ENCODE results near the gene TMEM117.
"Not testable (repeated sequence)": the region's sequence is repeated elsewhere in the genome, so short reads cannot be mapped to it uniquely, and the experiment has no call there.

TMEM117 gene

DNA sequence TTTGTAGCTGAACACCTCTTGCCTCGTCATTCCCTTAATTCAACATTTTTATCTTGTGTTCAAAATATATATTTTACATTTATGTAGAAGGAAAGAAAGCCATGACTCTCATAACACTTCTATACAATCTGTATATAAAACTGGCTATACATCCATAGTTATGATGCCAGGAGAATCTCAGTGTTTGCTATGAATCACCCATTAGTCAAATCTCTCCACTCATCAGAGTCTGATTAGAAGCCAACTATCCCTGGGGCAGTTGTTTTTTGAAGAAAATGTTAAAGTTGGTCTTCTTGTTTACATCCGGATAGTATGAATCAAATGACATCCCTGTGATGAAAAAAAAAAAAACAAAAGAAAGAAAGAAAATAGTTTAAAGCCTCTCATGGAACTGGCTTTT lies 536.4 kb downstream of the TMEM117 start:
- DNase-seq (ENCODE audit: low read depth in 2 of 2): peak; percentile 7 to 32
- TF ChIP-seq, protein P1, sequence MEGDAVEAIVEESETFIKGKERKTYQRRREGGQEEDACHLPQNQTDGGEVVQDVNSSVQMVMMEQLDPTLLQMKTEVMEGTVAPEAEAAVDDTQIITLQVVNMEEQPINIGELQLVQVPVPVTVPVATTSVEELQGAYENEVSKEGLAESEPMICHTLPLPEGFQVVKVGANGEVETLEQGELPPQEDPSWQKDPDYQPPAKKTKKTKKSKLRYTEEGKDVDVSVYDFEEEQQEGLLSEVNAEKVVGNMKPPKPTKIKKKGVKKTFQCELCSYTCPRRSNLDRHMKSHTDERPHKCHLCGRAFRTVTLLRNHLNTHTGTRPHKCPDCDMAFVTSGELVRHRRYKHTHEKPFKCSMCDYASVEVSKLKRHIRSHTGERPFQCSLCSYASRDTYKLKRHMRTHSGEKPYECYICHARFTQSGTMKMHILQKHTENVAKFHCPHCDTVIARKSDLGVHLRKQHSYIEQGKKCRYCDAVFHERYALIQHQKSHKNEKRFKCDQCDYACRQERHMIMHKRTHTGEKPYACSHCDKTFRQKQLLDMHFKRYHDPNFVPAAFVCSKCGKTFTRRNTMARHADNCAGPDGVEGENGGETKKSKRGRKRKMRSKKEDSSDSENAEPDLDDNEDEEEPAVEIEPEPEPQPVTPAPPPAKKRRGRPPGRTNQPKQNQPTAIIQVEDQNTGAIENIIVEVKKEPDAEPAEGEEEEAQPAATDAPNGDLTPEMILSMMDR (IDR thresholded peaks at IDR 0.05; ENCODE audit: low read depth, low read length): no peak
- no peak overlapping the region for H3K4me3 ChIP-seq (replicated peaks in 1 of 2; ENCODE audit: low read depth in 2 of 2, low read length in 2 of 2)

DNA sequence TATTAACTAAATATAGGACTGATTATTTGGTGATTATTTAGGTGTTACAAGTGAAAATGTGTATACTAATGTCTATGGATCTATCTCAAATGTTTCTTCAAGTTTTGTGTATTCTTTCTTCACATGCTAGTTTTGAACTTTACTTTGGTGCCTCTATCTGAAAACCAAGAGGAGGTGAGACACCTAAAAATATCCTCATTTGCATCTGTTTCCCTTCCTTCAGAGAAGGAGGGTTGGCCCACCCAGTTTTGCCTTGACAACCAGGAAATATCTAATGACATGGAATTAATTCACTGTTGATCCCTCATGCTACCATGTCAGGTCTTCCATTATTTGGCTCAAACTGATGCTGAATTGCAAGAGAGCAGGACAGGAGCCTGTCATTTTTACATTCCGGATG lies 539.8 kb downstream of the TMEM117 start:
- DNase-seq (ENCODE audit: low read depth in 2 of 2): no peak
- TF ChIP-seq, protein P1 (IDR thresholded peaks at IDR 0.05; ENCODE audit: low read depth, low read length): no peak
- H3K4me3 ChIP-seq (replicated peaks in 1 of 2; ENCODE audit: low read depth in 2 of 2, low read length in 2 of 2): no peak overlapping the region

DNA sequence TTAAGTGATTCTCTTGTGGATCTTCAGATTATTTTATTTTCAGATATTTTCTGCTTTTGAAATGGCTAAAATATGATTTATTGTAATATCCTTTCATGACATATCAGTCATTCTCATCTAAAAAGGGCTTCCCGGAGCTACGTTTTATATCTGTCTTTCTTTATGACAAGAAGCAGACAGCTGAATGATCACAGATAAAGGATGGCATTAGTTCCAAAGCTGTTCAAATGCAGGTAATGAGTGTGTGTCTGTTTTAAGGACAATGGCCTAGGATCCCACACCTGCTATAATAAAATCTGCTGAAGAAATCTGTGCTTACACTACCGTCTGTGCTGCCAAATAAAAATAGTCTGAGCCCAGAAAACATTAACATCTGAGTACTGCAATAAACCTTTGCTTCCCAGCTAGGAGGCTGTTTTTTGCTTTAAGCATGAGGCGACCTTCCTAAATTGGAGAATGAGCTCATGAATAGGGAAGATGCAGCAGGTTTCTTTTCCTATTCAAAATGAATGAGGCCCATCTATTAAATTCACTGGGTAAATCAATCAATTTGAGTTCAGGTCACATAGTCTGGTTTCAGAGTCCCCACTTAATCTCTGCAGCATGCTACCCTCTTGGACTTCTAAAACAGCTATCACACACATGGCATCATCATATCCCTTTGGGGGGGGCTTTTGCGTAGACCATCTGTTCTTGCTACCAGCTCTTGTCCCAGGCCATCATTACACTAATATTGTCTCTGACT lies 541.7 kb downstream of the TMEM117 start:
- TF ChIP-seq, protein P1 (IDR thresholded peaks at IDR 0.05; ENCODE audit: low read depth, low read length): no peak
- DNase-seq (ENCODE audit: low read depth in 2 of 2): no peak
- no peak overlapping the region for H3K4me3 ChIP-seq (replicated peaks in 1 of 2; ENCODE audit: low read depth in 2 of 2, low read length in 2 of 2)

DNA sequence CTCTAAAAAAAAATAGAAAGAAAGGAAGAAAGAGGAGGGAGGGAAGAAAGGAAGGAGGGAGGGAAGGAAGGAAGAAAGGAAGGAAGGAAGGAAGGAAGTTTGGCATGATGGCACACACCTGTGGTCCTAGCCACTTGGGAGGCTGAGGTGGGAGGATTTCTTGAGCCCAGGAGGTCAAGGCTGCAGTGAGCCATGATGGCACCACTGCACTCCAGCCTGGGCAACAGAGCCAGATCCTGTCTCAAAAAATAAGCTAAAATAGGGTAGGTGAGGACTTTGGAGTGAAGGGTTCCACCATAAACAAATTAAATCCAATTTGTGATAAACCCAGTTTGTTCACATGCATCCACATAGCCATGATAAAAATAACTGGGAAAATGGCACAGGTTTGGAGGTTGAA lies 543.2 kb downstream of the TMEM117 start:
- DNase-seq (ENCODE audit: low read depth in 2 of 2): not testable (repeated sequence)

DNA sequence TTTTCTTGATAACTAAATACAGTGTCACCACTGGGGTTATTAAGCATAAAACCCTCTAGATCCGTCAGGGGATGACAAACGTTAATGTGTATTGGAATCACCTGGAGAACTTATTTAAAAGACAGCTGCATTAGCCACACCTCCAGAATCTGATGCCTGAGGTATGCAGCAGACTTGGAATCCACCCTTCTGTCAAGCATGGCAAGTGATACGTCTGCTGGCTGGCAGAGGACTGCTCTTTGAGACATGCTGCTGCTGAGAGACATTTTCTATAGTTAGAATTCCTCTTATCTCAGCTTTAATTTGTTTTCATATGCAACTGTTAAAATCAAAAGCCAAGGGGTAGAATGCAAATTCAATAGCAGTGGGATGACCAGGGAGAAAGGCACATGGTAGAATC lies 544.0 kb downstream of the TMEM117 start:
- H3K4me3 ChIP-seq (replicated peaks in 1 of 2; ENCODE audit: low read depth in 2 of 2, low read length in 2 of 2): no peak overlapping the region
- DNase-seq (ENCODE audit: low read depth in 2 of 2): no peak
- TF ChIP-seq, protein P1 (IDR thresholded peaks at IDR 0.05; ENCODE audit: low read depth, low read length): no peak

More for the DNA sequence above, 543.2 kb downstream of the TMEM117 start:
- H3K4me3 ChIP-seq (replicated peaks in 1 of 2; ENCODE audit: low read depth in 2 of 2, low read length in 2 of 2): not testable (repeated sequence)

DNA sequence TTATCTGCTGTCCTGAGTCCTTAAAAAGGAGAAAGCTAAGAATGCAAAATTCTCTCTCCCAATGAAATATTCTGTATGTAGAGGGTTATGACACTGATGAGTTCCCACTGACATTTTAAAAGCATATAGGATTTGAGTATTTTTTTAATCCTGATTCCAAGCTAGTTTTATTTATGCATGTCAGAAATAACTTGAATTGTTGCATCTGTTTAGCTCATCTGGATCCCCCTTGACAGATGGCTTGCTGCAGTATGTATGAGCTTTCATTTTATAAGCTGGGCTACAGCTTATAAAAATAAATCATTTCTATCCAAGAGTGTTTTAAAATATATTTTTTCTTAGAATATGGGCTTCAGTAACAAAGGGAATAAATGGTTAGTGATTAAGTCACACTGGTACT lies 545.0 kb downstream of the TMEM117 start:
- no peak overlapping the region for H3K4me3 ChIP-seq (replicated peaks in 1 of 2; ENCODE audit: low read depth in 2 of 2, low read length in 2 of 2)
- no peak for DNase-seq (ENCODE audit: low read depth in 2 of 2)
- TF ChIP-seq, protein P1 (IDR thresholded peaks at IDR 0.05; ENCODE audit: low read depth, low read length): no peak

DNA sequence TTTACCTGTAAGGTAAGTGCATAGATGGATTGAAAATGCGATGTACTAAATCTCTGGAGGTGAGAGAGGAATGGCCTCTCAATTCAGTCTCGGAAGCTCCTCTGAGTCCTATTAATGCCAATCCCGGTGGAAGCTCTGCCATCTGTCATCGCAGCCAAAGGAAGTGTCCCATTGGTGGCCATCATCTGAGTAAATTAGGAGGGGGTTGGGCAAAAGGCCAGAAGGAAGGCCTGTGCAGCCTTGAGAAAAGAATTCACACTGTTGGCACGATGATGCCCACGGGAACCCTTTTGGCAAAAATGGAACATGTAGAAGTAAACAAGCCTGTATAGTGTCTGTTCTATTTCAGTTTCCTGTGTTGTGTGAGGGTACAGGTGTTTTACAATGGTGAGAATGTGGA lies 545.5 kb downstream of the TMEM117 start:
- TF ChIP-seq, protein P1 (IDR thresholded peaks at IDR 0.05; ENCODE audit: low read depth, low read length): no peak
- H3K4me3 ChIP-seq (replicated peaks in 1 of 2; ENCODE audit: low read depth in 2 of 2, low read length in 2 of 2): no peak overlapping the region
- no peak for DNase-seq (ENCODE audit: low read depth in 2 of 2)
